Left ventricle myocardium superior (tissue), 1 donor: ENCODE measurements around the gene TMEM225B. TPM values are rescaled to one million over a fixed set of nuclear protein-coding genes. Genes with fewer than 3 reads are reported as not detected.
A peak's percentile ranks its signal among the peaks of the same experiment; 100 is the strongest.
"Not testable (repeated sequence)": the region's sequence is repeated elsewhere in the genome, so short reads cannot be mapped to it uniquely, and the experiment has no call there.

Experiments
- ATAC-seq: fragments of 200-7000 bp; cut with Tn5 transposase; one replicate; pipeline ENCODE4 v1.9.1; 2020; ENCODE audit warnings: mild to moderate bottlenecking, moderate library complexity
- DNase-seq: peaks from one replicate; pipeline ENCODE4 v3.0.0-alpha.2; 2020
- intact Hi-C: fragments of 100-400 bp; cut with micrococcal nuclease; formaldehyde crosslinking; loops from one replicate; pipeline ENCODE4 v1.11.0; 2022
- total RNA-seq: library from RNA; stranded (reverse); fragmentation: NEBNext Ultra II Directional; extraction: Animal tissue kit (Norgen Biotek cat#: 25700); gene quantifications from one replicate; pipeline ENCODE4 v1.2.1, GENCODE V29; 2021
- donor health status: DM: no; HTN: yes; CAD: no; lungs with severe emphysema.

TMEM225B gene
- total RNA-seq, 1 donor from 2014 or later: not detected

DNA sequence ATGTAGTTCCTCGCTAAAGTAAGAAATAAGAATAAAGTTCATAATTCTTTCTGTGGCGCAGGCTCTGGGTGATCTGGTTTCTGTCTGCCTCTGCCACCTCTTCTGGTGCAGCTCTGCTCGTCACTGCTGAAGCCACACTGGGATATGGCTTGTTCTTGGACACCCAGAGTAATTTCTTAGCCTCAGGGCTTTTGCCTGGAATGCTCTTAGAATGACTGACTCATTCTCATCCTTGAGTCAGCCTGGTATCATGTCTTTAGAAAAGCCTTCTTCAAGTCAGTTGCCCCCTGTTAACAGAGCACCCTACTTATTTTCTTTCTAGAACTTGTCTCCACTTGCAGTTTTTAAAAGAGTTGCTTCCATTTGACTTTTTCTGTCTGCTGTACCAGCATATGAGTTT, 20.7 kb downstream of the TMEM225B start:
- intact Hi-C loops: no loop called here
- DNase-seq (no peak), ATAC-seq (no peak)

DNA sequence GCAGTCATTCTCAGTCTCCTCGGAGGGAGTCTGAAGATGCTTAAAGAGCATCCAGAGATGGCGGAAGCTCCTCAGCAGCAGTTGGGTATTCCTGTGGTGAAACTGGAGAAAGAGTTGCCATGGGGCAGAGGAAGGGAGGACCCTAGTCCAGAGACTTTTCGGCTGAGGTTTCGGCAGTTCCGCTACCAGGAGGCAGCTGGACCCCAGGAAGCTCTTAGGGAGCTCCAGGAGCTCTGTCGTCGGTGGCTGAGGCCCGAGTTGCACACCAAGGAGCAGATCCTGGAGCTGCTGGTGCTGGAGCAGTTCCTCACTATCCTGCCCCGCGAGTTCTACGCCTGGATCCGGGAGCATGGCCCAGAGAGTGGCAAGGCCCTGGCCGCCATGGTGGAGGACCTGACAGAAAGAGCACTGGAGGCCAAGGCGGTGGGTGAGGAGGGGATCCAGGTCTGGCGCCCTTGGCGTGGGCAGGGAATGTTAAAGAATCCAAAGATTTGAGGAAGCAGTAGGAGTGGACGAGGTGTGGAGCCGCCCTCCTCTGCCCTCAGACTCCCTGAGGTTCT, 21.6 kb downstream of the TMEM225B start:
- no peak for ATAC-seq
- no peak for DNase-seq
- intact Hi-C loops: no loop called here

DNA sequence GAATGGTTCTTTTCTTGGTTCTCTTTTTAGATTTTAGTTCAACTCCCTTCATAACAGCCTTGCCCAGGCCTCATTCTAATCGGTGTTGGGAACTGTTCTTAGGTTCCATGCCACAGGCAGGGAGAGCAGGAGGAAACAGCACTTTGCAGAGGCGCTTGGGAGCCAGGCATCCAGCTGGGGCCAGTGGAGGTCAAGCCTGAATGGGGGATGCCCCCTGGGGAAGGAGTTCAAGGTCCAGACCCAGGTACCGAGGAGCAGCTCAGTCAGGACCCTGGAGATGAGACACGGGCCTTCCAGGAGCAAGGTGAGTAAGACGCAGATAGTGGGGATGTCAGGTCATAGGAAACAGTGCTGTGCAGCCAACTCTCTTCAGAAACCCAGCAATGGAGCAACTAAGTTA, 23.2 kb downstream of the TMEM225B start:
- ATAC-seq (no peak), DNase-seq (no peak)
- intact Hi-C loops: no loop called here

DNA sequence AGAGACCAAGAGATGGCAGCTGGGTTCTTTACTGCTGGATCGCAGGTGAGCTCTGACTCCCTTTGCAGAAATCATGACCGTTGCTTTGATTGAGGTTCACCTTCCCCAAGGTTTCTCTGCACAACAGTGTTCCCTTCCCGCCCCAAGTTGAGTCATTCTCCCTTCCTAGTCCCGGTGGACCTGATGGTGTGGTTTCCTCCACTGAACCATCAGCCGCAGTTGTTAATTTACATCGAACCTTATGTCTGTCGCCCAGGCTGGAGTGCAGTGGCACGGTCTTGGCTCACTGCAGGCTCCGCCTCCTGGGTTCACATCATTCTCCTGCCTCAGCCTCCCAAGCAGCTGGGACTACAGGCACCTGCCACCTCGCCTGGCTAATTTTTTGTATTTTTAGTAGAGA, 24.5 kb downstream of the TMEM225B start:
- DNase-seq (no peak), ATAC-seq (no peak)
- intact Hi-C loops: no loop called here

DNA sequence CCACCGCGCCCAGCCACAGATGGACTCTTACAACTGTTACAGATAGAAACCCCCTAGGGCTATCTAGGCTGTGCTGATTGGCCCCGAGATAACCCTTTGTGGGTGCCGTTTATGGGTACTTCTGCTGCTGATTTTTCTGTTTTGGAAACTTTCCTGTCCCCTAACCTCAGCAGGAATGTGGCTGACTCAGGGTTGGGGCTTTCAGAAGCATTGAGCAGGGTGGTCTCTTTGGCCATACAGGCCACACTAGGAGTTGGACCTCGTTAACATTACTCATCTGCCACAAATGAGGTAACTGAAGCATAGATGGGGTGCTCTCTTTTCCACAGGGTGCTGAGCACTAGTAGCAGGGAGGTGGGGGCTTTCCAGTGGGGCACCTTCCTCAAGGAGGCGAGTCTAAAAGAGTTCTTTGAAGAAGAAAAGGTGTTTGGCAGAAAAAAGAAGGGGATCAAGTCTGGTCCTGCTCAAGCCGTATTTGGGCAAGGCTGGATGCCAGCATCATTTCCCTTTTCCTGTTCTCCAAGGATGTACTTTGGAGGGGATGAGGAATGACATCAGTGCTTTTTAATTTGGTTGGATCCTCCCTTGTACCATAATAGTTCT, 25.1 kb downstream of the TMEM225B start:
- DNase-seq (no peak), ATAC-seq (no peak)
- intact Hi-C loops: no loop called here

DNA sequence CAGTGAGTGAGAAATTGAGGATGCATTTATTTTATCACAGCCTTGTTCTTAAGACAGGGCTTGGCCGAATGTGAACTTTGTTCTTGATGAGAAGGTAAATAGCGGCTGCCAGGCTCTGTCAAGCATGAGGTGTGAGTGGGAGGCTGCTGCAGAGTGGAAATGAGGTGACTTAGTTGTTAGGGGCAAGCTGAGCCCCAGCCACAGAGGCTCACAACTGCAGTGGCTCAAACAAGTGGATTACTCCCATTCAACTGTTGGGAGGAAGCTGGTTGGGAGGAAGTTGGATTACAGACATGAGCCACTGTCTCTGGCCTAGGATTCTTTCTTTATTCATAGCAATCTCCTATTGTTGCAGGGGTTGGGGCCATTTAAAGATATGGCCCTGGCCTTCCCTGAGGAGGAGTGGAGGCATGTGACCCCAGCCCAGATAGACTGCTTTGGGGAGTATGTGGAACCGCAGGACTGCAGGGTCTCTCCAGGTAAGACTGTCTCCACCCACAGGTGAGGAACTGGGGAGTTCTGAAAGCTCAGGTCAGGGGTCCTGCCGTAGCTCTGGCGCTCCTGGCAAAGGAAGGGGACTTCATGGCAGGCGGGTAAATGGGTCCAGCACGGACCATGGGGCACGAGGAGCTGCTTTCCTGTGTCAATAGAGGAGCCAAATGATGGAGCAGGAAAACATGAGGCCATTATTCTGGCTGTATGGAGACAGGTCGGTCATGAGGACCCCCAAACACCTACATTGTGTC, 25.8 kb downstream of the TMEM225B start:
- no peak for DNase-seq
- intact Hi-C loops: no loop called here

DNA sequence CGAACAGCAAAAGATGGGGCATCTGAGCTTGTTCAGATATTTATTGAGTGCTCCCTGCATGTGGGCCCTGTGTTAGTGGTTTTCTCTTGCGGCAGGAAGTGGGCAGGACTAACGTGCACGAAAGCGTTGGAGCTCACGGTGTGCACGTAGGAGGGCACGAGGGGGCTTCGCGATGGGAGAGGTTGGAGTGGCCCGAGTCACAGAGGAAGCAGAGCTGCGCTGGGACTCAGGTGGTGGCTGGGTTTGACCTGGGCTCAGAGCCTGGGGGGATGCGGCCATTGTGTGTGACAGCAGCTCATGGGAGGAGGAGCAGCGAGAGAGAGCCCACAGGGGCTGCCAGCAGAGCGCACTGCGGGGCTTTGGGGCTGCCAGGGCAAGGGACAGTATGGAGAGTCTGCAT, 26.4 kb downstream of the TMEM225B start:
- DNase-seq: no peak
- ATAC-seq: no peak
- intact Hi-C loops: no loop called here

More for the DNA sequence above, 25.8 kb downstream of the TMEM225B start:
- no peak for ATAC-seq

DNA sequence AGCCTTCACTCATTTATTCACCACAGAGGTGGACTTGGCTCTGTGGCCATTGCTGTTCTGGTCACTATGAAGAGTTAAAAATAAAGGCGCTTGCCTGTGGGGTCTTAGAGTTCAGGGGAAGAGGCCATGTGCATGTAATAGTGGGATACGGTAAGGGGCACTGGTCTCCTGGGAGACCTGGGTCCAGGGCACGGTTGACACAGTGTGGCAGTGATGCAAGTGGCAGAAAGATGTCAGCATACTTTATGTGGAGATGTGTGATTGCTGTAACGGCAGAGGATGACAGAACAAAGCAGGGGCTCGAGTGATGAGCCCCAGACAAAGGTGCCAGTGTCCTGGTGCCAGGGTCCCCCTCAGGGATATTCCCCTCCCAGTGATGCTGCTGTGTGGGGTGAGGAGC, 27.3 kb downstream of the TMEM225B start:
- ATAC-seq: no peak
- intact Hi-C loops: no loop called here
- no peak for DNase-seq

DNA sequence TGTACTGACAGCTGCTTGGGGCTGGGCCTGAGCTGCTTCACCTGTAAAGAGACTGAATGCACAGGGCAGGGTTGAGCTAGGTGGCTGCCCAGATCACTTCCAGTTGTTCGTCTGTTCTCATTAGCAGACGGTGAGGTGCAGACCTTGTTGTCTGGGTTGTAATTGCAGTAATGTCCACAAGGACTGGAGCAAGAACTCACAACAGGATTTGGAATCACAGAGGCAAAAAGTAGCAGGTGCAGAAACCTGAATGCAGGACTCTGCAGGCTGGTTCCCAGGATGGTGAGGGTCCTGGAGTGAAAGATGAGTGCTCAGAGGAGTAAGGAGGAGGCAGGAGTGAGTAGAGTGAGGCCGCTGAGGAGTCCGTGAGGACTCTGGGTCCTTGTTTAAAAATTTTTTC, 27.9 kb downstream of the TMEM225B start:
- intact Hi-C loops: no loop called here

DNA sequence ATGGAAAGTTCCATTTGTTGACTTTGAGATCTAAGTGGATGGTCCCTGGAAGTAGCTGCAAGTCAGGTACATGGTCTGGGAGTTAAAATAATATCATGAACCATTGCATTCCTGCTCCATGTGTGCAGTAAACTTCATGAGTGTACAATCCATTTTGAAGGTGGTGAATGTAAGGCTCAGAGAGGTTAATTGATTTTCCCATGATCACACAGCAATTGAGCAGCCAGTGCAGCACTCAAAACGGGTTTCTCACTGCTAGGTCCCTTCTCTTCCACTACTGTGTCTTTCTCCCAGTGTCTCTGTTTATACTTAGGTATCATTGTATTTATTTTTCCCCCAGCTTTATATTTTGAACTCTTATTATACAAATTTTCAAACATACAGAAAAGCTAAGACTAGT, 28.6 kb downstream of the TMEM225B start:
- ATAC-seq (no peak), DNase-seq (no peak)
- intact Hi-C loops: no loop called here

More for the DNA sequence above, 27.9 kb downstream of the TMEM225B start:
- no peak for DNase-seq
- no peak for ATAC-seq

DNA sequence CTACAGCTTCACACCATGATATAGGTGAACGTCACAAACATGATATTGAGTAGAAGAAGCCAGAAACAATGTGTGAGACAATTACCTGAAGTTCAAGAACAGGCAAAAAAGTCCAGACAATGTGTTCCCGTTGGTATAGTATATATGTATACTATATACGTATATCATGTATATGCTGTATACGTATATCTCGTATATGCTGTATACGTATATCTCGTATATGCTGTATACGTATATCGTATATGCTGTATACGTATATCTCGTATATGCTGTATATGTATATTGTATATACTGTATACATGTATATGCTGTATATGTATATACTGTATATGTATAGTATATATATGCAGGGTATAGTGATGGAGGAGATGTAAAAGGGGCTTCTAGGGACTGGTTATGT, 29.4 kb downstream of the TMEM225B start:
- intact Hi-C loops: no loop called here
- no peak for DNase-seq
- no peak for ATAC-seq

DNA sequence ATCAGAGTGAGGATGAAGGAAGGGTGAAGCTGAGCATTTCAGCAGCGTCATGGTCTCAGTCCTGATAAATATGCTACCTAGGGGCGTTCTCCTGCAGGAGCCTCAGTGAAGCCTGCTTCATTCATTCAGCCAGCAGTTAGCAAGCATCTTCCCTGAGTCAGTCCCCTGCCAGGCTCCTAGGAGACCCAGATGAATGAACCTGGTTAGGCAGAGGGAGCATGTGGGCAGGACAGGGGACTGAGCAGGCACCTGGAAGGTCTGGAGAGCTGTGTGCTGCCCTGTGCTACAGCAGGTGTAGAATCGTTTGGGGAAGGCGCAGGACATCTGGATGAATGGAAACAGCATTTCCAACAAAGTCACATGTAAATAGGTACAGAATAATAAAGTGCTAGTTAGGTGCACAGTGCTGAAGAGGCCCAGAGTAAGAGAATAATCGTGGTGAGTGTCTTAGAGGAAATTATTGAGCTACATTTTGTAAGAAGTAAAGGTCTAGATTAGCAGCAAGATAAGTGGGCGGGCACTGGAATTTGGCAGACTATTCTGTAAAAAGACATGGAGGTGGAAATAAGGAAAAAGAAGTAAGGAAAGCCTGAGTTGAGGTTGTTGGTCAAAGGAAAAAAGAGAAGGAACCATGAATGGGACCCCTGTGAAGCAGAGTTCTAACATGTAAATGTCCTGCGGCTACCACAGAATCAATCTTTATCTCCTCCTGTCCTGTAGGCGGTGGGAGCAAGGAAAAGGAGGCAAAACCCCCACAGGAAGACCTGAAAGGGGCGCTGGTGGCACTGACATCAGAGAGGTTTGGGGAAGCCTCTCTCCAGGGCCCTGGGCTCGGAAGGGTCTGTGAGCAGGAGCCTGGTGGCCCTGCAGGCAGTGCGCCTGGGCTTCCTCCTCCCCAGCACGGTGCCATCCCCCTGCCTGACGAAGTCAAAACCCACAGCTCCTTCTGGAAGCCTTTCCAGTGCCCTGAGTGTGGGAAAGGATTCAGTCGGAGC, 30.7 kb downstream of the TMEM225B start:
- ATAC-seq: no peak
- no peak for DNase-seq
- intact Hi-C loops: no loop called here

DNA sequence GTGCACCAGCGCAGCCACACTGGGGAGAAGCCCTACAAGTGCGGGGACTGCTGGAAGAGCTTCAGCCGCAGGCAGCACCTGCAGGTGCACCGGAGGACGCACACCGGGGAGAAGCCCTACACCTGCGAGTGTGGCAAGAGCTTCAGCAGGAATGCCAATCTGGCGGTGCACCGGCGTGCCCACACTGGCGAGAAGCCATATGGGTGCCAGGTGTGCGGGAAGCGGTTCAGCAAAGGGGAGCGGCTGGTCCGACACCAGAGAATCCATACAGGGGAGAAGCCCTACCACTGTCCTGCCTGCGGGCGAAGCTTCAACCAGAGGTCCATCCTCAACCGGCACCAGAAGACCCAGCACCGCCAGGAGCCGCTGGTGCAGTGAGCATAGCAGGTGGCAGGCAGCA, 31.6 kb downstream of the TMEM225B start:
- intact Hi-C loops: no loop called here
- DNase-seq (no peak), ATAC-seq (no peak)

DNA sequence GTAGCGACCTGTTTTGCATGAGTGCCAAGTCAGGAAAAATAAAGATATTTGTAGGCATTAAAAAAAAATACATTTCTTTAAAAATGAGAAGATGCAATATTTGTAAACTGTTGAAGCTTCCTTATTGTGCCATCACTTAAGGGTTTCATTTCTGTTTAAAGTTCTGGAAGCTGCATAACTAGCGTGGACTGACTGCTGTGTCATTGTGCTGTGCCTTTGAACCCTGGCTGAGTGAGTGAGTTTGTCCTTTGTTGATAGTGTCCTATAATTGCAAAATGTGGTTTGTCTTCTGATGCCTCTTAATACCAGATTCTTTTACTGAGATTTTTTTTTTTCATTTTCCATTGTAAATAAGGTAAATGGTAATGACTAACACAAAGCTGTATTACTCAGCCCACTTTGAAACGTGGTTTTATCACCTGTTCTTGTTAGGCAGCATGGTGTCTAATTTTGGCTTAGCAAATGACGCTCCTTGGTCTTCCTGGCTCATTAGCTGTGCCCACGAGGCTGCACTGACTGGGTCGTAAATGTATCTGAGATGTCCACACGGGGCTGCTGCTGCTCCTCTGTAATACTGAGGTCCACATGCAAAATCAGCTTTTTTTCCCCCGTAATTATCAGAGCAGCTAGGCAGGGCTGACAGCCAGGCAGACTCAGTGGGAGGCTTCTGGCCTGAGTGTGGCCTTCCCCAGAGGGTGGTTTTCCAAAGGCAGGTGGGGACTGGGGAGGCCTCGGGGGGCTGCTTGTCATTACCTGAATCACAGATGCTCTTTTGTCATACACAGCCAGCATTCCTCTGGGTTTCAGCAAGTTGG, 33.4 kb downstream of the TMEM225B start:
- ATAC-seq: peak; percentile 92
- intact Hi-C loops: no loop called here
- DNase-seq: peak; percentile 47

DNA sequence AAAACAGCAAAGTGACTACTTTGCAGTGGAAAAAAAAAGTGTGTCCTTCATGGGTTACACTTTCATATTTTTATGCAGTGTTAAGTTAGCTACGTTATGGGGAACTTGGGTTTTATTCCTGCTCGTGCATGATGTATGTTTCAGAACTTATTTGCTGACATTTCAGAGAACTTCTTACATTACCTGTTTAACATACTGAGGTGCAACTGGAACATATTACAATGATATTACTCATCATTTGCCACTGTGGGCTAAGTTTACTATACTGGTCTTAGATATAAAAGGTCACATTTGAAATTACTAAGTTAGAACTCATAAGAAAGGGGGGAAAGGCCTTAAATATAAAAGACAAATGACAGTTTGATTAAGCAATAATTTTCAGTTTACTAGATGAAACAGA, 39.3 kb downstream of the TMEM225B start:
- intact Hi-C loops, ATAC-seq, DNase-seq: not testable (repeated sequence)

DNA sequence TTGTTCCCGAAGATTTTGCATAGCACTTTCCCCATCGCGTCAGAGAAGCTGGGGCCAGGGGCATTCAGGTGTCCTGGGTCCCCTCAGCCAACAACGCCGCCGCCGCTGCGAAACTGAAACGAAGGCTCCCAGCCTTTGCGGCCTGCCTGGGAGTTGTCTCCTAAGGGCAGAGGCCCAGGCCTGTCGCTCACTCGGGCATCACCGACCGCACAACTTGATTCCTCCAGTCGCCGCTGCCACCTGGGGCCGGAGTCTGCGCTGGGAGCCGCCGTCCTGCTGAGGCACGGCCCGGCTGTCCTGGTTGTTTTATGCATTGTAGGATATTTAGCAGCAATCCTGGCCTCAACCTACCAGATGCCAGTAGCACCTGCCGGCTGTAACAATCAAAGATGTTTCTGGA, 40.7 kb downstream of the TMEM225B start:
- intact Hi-C loops: no loop called here
- DNase-seq (no peak), ATAC-seq (no peak)

DNA sequence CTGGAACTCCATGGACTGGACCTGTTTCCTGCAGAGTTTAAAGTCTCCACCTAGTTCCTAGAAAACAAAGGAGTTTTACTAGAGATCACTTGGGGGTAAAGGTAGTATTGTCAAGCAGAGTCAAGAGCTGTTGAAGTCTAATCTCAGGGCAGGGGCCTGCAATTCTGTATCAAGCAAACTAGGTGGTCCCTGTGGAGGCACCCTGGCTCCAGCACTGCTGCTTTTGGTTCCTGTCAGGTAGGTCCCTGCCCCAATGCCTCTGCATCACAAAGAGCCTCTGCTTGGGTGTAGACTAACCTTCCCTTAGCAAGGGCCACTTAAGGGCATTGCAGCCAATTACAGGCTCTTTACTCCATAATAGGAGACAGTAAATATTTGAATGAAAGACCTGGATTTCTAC, 41.2 kb downstream of the TMEM225B start:
- DNase-seq (no peak), ATAC-seq (no peak)
- intact Hi-C loops: no loop called here

DNA sequence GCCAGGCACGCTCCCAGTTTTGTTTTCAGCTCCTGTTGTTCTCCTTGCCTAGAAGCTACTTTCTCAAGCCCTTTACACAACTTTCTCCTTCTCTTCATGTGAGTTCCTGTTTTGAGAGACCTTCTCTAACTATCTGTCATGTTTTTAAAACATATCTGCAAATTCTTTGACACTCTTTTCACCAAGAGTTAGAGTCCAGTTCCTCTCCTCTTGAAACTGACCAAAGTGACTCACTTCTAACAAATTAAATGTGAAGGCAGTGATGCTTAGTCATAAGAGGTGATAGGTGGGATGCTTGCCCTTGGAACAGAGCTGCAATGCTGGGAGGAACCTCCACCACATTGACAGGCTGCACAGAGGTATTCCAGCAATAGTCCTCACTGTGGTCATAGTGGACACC, 44.0 kb downstream of the TMEM225B start:
- ATAC-seq (no peak), DNase-seq (no peak)
- intact Hi-C loops: no loop called here

DNA sequence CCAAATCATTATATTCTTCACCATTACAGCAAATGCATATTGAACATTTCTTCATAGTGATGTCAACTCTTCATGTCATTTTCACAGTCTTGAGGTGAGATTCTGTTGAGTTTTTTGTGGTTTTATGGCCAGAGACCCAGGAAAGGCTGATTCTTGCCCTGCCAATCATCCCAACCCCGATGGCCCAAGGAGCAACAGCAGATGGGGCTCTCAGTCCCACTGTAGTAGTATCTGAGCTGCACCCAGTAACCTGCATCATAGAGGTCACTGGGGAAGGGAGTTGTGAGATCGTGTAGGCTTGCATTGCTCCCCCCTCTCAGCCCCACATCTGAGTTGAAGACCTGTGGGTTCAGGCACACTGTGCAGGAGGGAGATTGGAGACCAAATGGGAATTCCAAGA, 45.4 kb downstream of the TMEM225B start:
- no peak for DNase-seq
- intact Hi-C loops: no loop called here
- ATAC-seq: no peak
